HG03558 (cell line): Measurements from ENCODE around the gene BAG3.

Experiments used
- ATAC-seq: cut with Tn5 transposase; IDR thresholded peaks from one replicate; pipeline ENCODE4 v1.9.1; 2021; ENCODE audit warnings: moderate number of reproducible peaks; ENCODE audit not compliant: unreplicated experiment; ENCODE audit errors: extremely low read depth

The BAG3 gene

DNA sequence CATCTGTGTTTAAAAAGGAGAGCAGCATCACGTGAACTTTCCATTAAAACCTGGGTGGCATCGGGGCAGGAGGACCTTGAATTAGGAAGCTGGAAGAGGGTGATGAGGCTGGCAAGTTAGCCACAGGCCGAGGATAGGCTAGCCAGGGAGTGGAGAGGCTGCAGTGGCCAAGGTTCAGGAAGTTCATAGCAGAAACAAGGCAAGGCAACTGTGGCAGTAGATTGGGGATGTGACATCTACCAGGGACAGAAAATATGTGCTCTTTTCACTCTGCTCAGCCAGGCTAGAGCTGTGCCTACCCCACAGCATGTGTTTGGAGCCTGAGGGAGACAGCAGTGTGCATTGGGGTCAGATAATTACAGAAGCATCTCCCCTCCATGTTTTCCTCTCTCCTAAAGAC lies 72.4 kb downstream of the BAG3 start:
- no peak for ATAC-seq

DNA sequence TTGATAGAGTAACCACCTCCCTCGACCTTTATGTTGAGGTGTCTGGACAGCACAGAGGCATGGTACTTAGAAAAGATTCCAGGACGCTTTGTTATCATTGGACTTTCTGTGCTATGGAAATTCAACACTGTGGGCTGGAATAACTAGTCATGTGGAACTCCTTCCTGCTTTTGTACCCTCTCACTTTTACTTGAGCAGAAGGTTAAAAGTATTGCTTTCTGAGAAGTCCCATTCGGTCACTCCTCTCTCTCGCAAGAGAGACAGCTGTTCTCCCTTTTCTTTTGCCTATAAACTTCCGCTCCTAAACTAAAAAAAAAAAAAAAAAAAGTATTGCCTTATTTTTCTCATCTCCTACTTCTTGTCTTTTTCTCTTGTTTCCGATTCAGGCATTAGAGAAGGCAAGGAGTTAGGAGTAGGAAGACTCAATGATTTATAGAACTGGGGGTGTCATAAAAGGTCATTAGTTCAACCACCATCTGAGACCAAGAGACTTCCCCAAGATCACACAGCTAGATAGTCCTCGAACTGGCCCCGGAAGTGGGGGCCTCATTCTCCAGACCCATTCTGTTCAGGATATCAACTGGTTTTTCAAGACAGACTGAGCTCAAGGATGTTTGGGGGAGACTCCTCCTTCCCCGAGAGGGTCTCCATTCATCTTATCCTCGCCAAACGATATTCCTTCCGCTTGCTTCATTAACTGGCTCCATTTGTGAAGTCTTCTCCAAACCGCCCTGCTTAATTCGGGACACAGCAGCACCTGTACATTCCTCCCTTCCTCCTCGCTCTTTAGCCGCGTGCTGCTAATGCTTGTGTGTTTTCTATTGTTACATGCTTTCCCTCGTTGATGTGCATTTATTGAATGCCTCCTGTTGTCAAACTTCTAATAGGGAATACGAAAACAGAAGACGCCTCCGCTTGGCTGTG lies 73.7 kb downstream of the BAG3 start:
- no peak for ATAC-seq

DNA sequence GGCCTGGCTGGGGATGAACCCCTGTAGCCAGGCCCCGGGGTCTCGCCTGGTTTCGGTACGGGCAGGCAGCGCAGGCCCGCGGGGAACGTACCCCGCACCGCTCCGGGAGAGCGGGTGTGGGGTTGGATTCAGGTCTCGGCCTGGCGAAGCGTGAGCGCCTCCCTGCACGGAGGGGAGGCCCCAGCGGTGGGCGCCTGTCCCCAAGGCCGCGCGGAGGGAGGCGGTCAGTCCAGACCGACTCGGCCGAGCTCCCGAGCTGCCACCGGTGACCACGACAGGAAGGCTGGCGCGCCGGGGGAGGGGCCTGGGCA lies 74.3 kb downstream of the BAG3 start:
- no peak for ATAC-seq

DNA sequence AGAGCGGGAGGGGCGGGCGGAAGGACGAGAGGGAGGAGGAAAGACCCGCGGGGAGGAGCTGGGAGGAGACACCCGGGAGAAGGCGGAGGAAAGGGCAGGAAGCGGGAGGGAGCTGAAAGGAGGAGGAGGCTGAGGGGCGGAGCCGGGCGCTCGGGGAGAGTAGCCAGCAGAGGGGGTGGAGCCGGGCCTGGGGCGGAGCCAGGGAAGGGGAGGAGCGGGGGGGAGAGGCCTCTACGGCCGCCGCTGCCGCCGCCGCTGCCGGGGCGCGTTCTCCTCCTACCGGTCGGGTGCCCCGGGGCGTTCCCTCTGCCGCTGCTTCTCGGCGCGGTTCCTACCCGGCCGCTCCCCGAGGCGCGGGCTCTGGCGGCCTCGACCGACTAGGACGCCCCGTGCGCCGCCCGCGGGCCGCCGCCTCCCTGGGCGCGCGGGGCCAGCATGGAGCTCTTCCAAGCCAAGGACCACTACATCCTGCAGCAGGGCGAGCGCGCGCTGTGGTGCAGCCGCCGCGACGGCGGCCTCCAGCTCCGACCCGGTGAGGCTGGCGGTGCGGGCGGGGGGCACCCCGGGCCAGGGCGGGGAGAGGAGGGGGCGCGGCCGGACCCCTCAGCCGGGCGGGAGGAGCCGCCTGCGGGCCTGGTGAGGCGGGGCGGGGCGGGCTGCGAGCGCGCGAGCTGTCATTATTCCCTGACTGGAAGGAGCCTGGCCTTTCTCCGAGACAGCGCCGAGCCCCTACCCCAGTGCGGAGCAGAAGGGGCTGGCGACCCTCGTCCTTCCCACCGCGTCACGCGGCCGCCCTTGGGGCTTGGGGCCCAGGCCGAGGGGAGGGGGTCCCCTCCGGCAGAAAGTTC lies 74.9 kb downstream of the BAG3 start, which contains the start of gene INPP5F:
TSS of gene INPP5F (plus strand) at position 223 of the 848 bp plus-strand sequence. CDS start at position 436, 213 bp downstream.
- peak; percentile 82 for ATAC-seq

DNA sequence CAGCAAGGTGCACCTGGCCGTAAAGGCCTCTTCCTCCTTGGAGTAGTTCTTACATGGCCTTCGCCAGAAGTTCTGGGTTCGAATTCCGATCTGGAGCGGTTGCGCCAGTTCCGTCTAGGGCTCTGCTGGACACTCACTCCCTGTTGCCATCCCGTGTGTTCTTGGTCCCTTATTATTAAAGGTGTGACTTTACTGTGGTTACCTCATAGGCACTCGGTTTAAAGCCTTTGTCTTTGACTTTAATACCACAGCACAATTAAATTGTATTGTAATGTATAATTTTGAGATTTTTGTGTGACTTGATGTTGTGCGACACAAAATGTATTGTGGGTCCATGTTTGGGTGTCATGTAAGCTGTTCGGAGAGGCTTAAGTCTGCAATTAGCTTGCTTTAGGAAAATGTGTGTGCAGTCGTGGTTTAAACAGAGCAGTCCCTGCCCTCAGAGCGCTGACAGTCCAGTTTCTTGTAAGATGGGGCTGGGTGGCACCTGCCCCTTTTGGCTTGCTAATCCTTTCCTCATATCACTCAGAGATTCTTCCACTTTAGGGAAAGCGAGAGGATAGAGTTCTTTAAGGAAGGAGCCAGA lies 75.6 kb downstream of the BAG3 start:
- ATAC-seq: no peak
